Transverse colon (tissue), 4 donors: ENCODE results near the gene GAS2L1. TPM values are rescaled to one million over a fixed set of nuclear protein-coding genes. Genes with fewer than 3 reads are reported as not detected.

Source experiments
- DNase-seq: peaks from one replicate; pipeline ENCODE4 v3.0.0-alpha.2; 2019
- H3K27ac ChIP-seq, 4 donors: fragments of 200-600 bp; sonication (generic); 2 replicates each; pipeline ENCODE4 v1.5.1; 2016 to 2018; ENCODE audit warnings: inconsistent platforms in 4 of 4
- H3K27me3 ChIP-seq: fragments of 200-600 bp; sonication (generic); 2 replicates; pipeline ENCODE4 v1.5.1; 2017; ENCODE audit warnings: inconsistent platforms
- H3K36me3 ChIP-seq, 4 donors: fragments of 200-600 bp; sonication (generic); 2 replicates each; pipeline ENCODE4 v1.5.1; 2017 to 2019; ENCODE audit warnings: inconsistent platforms in 4 of 4
- H3K4me1 ChIP-seq, 4 donors: fragments of 200-600 bp; sonication (generic); 2 replicates each; pipeline ENCODE4 v1.5.1; 2017 to 2020; ENCODE audit warnings: inconsistent platforms in 4 of 4
- H3K4me3 ChIP-seq, 4 donors: fragments of 200-600 bp; sonication (generic); 1 replicate in 1 of 4; 2 replicates in 3 of 4; pipeline versions ENCODE4 v1.5.1 to v1.6.1; 2017 to 2019; ENCODE audit warnings: inconsistent platforms in 4 of 4
- H3K9me3 ChIP-seq, 2 donors: fragments of 200-600 bp; sonication (generic); 2 replicates each; pipeline ENCODE4 v1.5.1; 2017 to 2019; ENCODE audit warnings: inconsistent platforms in 2 of 2
- CTCF ChIP-seq, 5 experiments: fragments of 200-600 bp in 3 of 5; fragments of 450-650 bp in 2 of 5; sonication (generic) in 3 of 5; IDR thresholded peaks; 1 replicate in 2 of 5; 2 replicates in 3 of 5; pipeline ENCODE4 v1.5.1; 2016 to 2017; ENCODE audit warnings: antibody characterized with exemption in 5 of 5, inconsistent platforms in 3 of 5, mild to moderate bottlenecking in 2 of 5, moderate library complexity in 1 of 5
- EP300 ChIP-seq: sonication (generic); formaldehyde crosslinking; IDR thresholded peaks from one replicate; pipeline ENCODE4 v1.6.1; 2017; ENCODE audit warnings: antibody characterized with exemption, low read depth
- POLR2A ChIP-seq: fragments of 450-650 bp; IDR thresholded peaks from one replicate; pipeline ENCODE4 v1.6.1; 2016; ENCODE audit warnings: antibody characterized with exemption, mild to moderate bottlenecking, moderate library complexity
- POLR2AphosphoS5 ChIP-seq, 3 donors: sonication (generic); formaldehyde crosslinking; IDR thresholded peaks; one replicate each; pipeline ENCODE4 v1.6.1; 2016; ENCODE audit warnings: antibody characterized with exemption in 3 of 3
- WGBS, 2 donors: methylation state at CpG; one replicate each; pipeline ENCODE4 v1.1.5; 2018; ENCODE audit warnings: low coverage in 1 of 2; 5-methylcytosine and 5-hydroxymethylcytosine counted together
- in situ Hi-C, 4 donors: fragments of 200-750 bp; cut with MboI; loops; one replicate each; pipeline versions ENCODE4 v1.15.0 to v1.15.1; 2017; ENCODE audit warnings: low sequenced_read_pairs in 3 of 4, low pct_ligation_motif_present in 1 of 4, low pct_unique_long_range_greater_than_20kb in 1 of 4
- intact Hi-C: fragments of 100-400 bp; cut with DNase I; formaldehyde crosslinking; loops from one replicate; pipeline ENCODE4 v1.15.1; 2023; ENCODE audit warnings: low total_unique reads
- total RNA-seq, 4 donors: library from RNA; depleted of rRNA; stranded (reverse); fragments of >200 nt; gene quantifications; one replicate each; pipeline ENCODE4 v1.1.0, GENCODE V29; 2016

Gene GAS2L1
- total RNA-seq, 4 donors from 2014 or later = 21.1 to 81.0 (median 43.6) TPM

GRCh38 chr22:29307596-29308147 lies 1.2 kb downstream of the GAS2L1 start:
- peaks cover 38 to 70% (median 55%) of the 10 kb centered on the region in 4 donors for H3K4me1 ChIP-seq
- H3K9me3 ChIP-seq = no peaks in the 10 kb centered on the region
- 74% methylated on average over 20 of the region's 20 CpGs; no CpG with 5 or more reads in 1 of the 2 donors for WGBS, 2 donors
- H3K4me3 ChIP-seq = peak overlapping the region; percentile 63 to 91 (median 78)
- H3K36me3 ChIP-seq = no peaks in the 10 kb centered on the region
- in situ Hi-C loops = no loop called here
- intact Hi-C loops = no loop called here
- TF ChIP-seq POLR2A (no peak), EP300 (no peak), CTCF (IDR thresholded peaks at IDR 0.05) (no peak), POLR2AphosphoS5 (IDR thresholded peaks at IDR 0.05) (no peak)
- H3K27me3 ChIP-seq = no peaks in the 10 kb centered on the region
- DNase-seq = no peak
- H3K27ac ChIP-seq = peak overlapping the region; percentile 84 to 96 (median 90)

DNA sequence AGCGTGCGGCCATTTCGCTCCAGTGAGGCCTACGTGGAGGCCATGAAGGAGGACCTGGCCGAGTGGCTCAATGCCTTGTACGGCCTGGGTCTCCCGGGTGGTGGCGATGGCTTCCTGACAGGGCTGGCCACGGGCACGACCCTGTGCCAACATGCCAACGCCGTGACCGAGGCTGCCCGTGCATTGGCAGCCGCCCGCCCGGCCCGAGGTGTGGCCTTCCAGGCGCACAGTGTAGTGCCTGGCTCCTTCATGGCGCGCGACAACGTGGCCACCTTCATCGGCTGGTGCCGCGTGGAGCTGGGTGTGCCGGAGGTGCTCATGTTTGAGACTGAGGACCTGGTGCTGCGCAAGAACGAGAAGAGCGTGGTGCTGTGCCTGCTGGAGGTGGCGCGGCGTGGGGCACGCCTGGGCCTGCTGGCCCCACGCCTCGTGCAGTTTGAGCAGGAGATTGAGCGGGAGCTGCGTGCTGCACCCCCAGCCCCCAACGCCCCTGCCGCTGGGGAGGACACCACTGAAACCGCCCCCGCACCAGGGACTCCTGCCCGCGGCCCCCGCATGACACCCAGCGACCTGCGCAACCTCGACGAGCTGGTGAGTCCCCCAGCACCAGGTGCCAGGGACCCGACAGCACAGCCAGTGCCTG lies 1.8 kb downstream of the GAS2L1 start:
- Histone ChIP-seq H3K9me3 (no peaks in the 10 kb centered on the region), H3K27me3 (peaks cover 1% of the 10 kb centered on the region), H3K4me3 (peak overlapping the region in 2 of 4 donors; percentile 63 to 91), H3K27ac (peak overlapping the region; percentile 84 to 96 (median 90)), H3K36me3 (no peaks in the 10 kb centered on the region), H3K4me1 (peaks cover 42 to 70% (median 54%) of the 10 kb centered on the region in 4 donors)
- no peak for TF ChIP-seq POLR2AphosphoS5 (IDR thresholded peaks at IDR 0.05)
- no peak for TF ChIP-seq POLR2A
- no peak for TF ChIP-seq CTCF (IDR thresholded peaks at IDR 0.05)
- no peak for TF ChIP-seq EP300
- no peak for DNase-seq
- WGBS, 2 donors = 79% methylated on average over 43 of the region's 50 CpGs; no CpG with 5 or more reads in 1 of the 2 donors
- in situ Hi-C loops = no loop called here
- intact Hi-C loops = no loop called here

GRCh38 chr22:29308791-29309262 lies 2.4 kb downstream of the GAS2L1 start:
- Histone ChIP-seq H3K27ac (peak overlapping the region; percentile 84 to 96 (median 90)), H3K36me3 (no peaks in the 10 kb centered on the region), H3K27me3 (peaks cover 7% of the 10 kb centered on the region), H3K4me1 (peaks cover 47 to 74% (median 59%) of the 10 kb centered on the region in 4 donors), H3K9me3 (no peaks in the 10 kb centered on the region), H3K4me3 (no peak overlapping the region)
- no peak for TF ChIP-seq CTCF (IDR thresholded peaks at IDR 0.05)
- TF ChIP-seq POLR2AphosphoS5 (IDR thresholded peaks at IDR 0.05) = no peak
- TF ChIP-seq POLR2A = no peak
- intact Hi-C loops = no loop called here
- WGBS, 2 donors = 61% methylated on average over 10 of the region's 13 CpGs; no CpG with 5 or more reads in 1 of the 2 donors
- in situ Hi-C loops = no loop called here
- DNase-seq = peak; percentile 50

DNA sequence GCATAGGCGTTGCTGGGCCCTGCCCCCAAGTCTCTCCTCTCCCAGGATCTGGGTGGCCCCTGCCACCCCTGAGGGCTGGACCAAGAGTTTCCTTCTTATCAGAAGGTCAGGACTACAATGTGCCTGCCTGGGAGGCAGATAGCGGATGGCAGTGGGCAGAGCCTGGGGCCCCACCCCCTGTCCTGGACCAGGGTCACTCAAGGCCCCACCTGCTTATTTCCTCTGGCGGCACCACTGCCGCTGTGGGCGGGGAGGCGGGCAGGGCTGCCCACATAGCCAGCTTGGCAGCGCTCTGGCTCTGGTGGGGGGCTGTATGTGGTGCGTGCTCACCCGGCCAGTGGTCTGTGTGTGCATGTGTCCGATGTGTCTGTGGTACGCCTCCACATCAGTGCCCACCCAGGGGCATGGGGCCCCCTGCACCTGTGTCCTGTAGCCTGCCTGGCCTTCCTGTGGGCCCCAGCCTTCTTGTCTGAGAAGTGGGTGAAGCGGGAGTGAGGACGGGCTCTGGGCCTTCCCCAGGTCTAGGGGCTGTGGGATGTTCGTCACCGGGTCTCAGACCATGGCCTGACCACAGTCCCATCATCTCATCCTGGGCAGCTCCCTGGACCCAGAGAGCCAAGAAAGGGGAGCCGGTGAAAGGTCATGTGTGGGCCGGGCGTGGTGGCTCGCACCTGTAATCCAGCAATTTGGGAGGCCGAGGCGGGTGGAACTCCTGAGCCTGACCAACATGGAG lies 3.0 kb downstream of the GAS2L1 start:
- H3K9me3 ChIP-seq = no peaks in the 10 kb centered on the region
- peak; percentile 50 for DNase-seq
- intact Hi-C loops (no loop called here), in situ Hi-C loops (no loop called here)
- H3K27me3 ChIP-seq = peaks cover 13% of the 10 kb centered on the region
- no peaks in the 10 kb centered on the region for H3K36me3 ChIP-seq
- WGBS, 2 donors = 70% methylated on average over 20 of the region's 21 CpGs; no CpG with 5 or more reads in 1 of the 2 donors
- peak overlapping the region; percentile 84 to 96 (median 90) for H3K27ac ChIP-seq
- peaks cover 54 to 80% (median 66%) of the 10 kb centered on the region in 4 donors for H3K4me1 ChIP-seq
- no peak overlapping the region for H3K4me3 ChIP-seq
- TF ChIP-seq CTCF (IDR thresholded peaks at IDR 0.05) (no peak), POLR2A (no peak), EP300 (no peak), POLR2AphosphoS5 (IDR thresholded peaks at IDR 0.05) (no peak)
